ENCODE results near the gene HCAR3.

HCAR3 gene

DNA sequence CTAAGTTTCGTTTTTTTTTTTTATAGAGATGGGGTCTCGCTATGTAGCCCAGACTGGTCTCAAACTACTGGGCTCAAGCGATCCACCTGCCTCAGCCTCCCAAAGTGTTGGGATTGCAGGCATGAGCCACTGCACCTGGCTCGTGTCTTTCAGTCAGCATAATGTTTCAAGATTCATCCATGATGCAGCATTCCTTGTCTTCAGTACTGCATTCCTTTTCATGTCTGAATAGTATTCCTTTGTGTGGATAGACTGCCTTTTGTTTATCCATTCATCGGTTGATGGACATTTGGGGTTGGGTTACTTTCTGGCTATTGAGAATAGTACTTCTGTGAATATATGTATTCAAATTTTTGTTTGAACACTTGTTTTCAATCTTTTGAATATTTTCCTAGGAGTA is 50.9 kb downstream of the HCAR3 start:
- no peak for DNase-seq

DNA sequence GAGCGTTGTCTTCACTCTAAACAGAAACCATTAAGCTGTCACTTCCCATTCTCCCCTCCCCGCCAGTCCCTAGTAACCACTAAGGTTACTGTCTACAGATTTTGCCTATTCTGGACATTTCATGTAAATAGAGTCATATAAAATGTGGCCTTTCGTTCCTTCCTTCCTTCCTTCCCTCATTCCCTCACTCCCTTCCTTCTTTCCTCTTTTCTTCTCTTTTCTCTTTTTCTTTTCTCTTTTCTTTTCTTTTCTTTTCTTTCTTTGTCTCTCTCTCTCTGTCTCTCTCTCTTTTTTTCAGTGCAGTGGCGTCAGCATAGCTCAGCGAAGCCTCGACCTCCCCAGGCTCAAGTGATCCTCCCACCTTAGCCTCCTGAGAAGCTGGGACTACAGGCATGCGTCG is 51.3 kb downstream of the HCAR3 start:
- DNase-seq, result no peak

Data from CD4-positive, alpha-beta T cell treated with Interleukin-6 for 4 hours (primary cell).